Loucy (cell line): ENCODE measurements around the gene FABP6.

ENCODE experiments used
- H2AFZ ChIP-seq: fragments of 200-600 bp; sonication (generic); 2 replicates; pipeline ENCODE4 v1.6.0; 2016; ENCODE audit warnings: antibody characterized with exemption, mild to moderate bottlenecking, low read length, moderate library complexity
- H3F3A ChIP-seq: fragments of 200-600 bp; 2 replicates; pipeline ENCODE4 v1.6.0; 2016; ENCODE audit warnings: antibody characterized with exemption, low read depth, mild to moderate bottlenecking
- H3K27me3 ChIP-seq: fragments of 200-600 bp; sonication (generic); 2 replicates; pipeline ENCODE4 v1.6.1; 2014; ENCODE audit warnings: low read length, mild to moderate bottlenecking; ENCODE audit not compliant: insufficient read depth, poor library complexity, severe bottlenecking
- H3K36me3 ChIP-seq: fragments of 200-600 bp; sonication (generic); 2 replicates; pipeline ENCODE4 v1.6.1; 2016; ENCODE audit warnings: low read length; ENCODE audit not compliant: insufficient read depth
- H3K4me1 ChIP-seq: fragments of 200-600 bp; sonication (generic); 2 replicates; pipeline ENCODE4 v1.5.1; 2014; ENCODE audit warnings: low read length, mild to moderate bottlenecking; ENCODE audit not compliant: insufficient read depth, poor library complexity, severe bottlenecking
- H3K4me2 ChIP-seq: fragments of 200-600 bp; sonication (generic); 2 replicates; pipeline ENCODE4 v1.6.0; 2014; ENCODE audit warnings: antibody characterized with exemption, low read length, low read depth, mild to moderate bottlenecking; ENCODE audit not compliant: poor library complexity, severe bottlenecking
- H3K4me3 ChIP-seq: fragments of 200-600 bp; sonication (generic); 2 replicates; pipeline ENCODE4 v1.5.1; 2014; ENCODE audit warnings: low read length, mild to moderate bottlenecking, mixed read lengths; ENCODE audit not compliant: poor library complexity, severe bottlenecking
- H3K79me2 ChIP-seq: fragments of 200-600 bp; sonication (generic); 2 replicates; pipeline ENCODE4 v1.6.1; 2014; ENCODE audit warnings: low read length; ENCODE audit not compliant: insufficient read depth
- H3K9ac ChIP-seq: fragments of 200-600 bp; sonication (generic); 2 replicates; pipeline ENCODE4 v1.6.0; 2014; ENCODE audit warnings: mild to moderate bottlenecking, low read depth, low read length, moderate library complexity; ENCODE audit not compliant: poor library complexity, severe bottlenecking
- H3K9me2 ChIP-seq: fragments of 200-600 bp; sonication (generic); replicated peaks from 2 replicates; pipeline ENCODE4 v1.6.1; 2016; ENCODE audit warnings: low read depth, low read length, mixed read lengths
- H3K9me3 ChIP-seq: fragments of 200-600 bp; sonication (generic); 2 replicates; pipeline ENCODE4 v1.6.1; 2014; ENCODE audit warnings: mild to moderate bottlenecking, antibody characterized with exemption, low read length, low read depth; ENCODE audit not compliant: insufficient read depth
- H4K20me1 ChIP-seq: fragments of 200-600 bp; sonication (generic); 2 replicates; pipeline ENCODE4 v1.6.0; 2014; ENCODE audit warnings: antibody characterized with exemption, low read length, mild to moderate bottlenecking; ENCODE audit not compliant: insufficient read depth, poor library complexity, severe bottlenecking
- EZH2phosphoT487 ChIP-seq: fragments of 200-600 bp; IDR thresholded peaks from 2 replicates; pipeline ENCODE4 v1.6.1; 2018; ENCODE audit warnings: antibody characterized with exemption, mild to moderate bottlenecking, moderate library complexity, borderline replicate concordance
- TF ChIP-seq, protein P1 (sequence below): fragments of 200-600 bp; sonication (generic); conservative IDR thresholded peaks from 2 replicates; pipeline ENCODE4 v1.5.1; 2014; ENCODE audit warnings: mild to moderate bottlenecking, antibody characterized with exemption, low read length

FABP6 gene

GRCh38 chr5:160268121-160268520 is 38.8 kb downstream of the FABP6 start:
- no peaks in the 10 kb centered on the region for H4K20me1 ChIP-seq
- no peak overlapping the region for H2AFZ ChIP-seq
- H3K4me2 ChIP-seq, result no peak overlapping the region
- H3K9ac ChIP-seq, result no peak overlapping the region
- H3K9me3 ChIP-seq, result no peaks in the 10 kb centered on the region
- no peak overlapping the region for H3K4me3 ChIP-seq
- H3K79me2 ChIP-seq, result peaks cover 31% of the 10 kb centered on the region
- H3K9me2 ChIP-seq, result no peaks in the 10 kb centered on the region
- TF ChIP-seq, protein P1, sequence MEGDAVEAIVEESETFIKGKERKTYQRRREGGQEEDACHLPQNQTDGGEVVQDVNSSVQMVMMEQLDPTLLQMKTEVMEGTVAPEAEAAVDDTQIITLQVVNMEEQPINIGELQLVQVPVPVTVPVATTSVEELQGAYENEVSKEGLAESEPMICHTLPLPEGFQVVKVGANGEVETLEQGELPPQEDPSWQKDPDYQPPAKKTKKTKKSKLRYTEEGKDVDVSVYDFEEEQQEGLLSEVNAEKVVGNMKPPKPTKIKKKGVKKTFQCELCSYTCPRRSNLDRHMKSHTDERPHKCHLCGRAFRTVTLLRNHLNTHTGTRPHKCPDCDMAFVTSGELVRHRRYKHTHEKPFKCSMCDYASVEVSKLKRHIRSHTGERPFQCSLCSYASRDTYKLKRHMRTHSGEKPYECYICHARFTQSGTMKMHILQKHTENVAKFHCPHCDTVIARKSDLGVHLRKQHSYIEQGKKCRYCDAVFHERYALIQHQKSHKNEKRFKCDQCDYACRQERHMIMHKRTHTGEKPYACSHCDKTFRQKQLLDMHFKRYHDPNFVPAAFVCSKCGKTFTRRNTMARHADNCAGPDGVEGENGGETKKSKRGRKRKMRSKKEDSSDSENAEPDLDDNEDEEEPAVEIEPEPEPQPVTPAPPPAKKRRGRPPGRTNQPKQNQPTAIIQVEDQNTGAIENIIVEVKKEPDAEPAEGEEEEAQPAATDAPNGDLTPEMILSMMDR, result no peak
- TF ChIP-seq EZH2phosphoT487, result no peak
- H3F3A ChIP-seq, result peaks cover 14% of the 10 kb centered on the region
- peaks cover 67% of the 10 kb centered on the region for H3K4me1 ChIP-seq
- H3K27me3 ChIP-seq, result no peaks in the 10 kb centered on the region
- no peaks in the 10 kb centered on the region; the same call in 1 of the 2 replicates for H3K36me3 ChIP-seq

DNA sequence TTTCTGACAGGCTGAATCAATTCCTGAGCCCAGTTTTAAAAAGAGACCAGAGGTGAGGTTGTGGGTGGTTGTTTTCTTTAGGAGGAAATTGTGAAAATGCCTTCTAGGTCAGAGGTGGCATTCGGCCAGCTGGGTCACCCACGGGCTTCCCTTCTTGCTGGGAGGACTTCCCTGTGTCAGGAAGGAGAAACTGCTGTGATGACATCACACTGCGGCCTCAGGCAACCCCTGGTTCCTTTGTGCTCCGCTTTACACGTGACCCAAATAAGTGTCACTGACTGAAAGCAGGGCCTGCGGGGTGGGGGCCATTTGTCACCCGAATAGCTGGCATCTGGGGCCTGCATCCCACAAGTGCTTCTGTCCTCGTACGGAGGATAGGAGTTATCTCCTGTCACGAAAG is 39.7 kb downstream of the FABP6 start:
- TF ChIP-seq EZH2phosphoT487, result no peak
- TF ChIP-seq, protein P1, result no peak
- no peak overlapping the region for H3K4me2 ChIP-seq
- H3F3A ChIP-seq, result peaks cover 14% of the 10 kb centered on the region
- H3K9me3 ChIP-seq, result no peaks in the 10 kb centered on the region
- no peaks in the 10 kb centered on the region for H3K9me2 ChIP-seq
- no peak overlapping the region for H2AFZ ChIP-seq
- no peaks in the 10 kb centered on the region for H3K27me3 ChIP-seq
- H4K20me1 ChIP-seq, result no peaks in the 10 kb centered on the region
- H3K79me2 ChIP-seq, result peaks cover 25% of the 10 kb centered on the region; the same call in 1 of the 2 replicates
- H3K9ac ChIP-seq, result peak overlapping the region; percentile 20
- peaks cover 58% of the 10 kb centered on the region for H3K4me1 ChIP-seq
- no peak overlapping the region for H3K4me3 ChIP-seq
- no peaks in the 10 kb centered on the region; the same call in 1 of the 2 replicates for H3K36me3 ChIP-seq

- Histone ChIP-seq H3K4me3 (peak overlapping the region; percentile 66), H3K4me1 (peaks cover 53% of the 10 kb centered on the region), H3K27me3 (no peaks in the 10 kb centered on the region), H3K9ac (peak overlapping the region; percentile 78), H3K9me3 (no peaks in the 10 kb centered on the region), H3K79me2 (peaks cover 15% of the 10 kb centered on the region; the same call in 1 of the 2 replicates), H3F3A (peaks cover 14% of the 10 kb centered on the region), H2AFZ (no peak overlapping the region), H4K20me1 (no peaks in the 10 kb centered on the region), H3K36me3 (peaks cover 2% of the 10 kb centered on the region; the same call in 1 of the 2 replicates), H3K9me2 (no peaks in the 10 kb centered on the region), H3K4me2 (peak overlapping the region; percentile 85)
- TF ChIP-seq EZH2phosphoT487, result no peak
- TF ChIP-seq, protein P1, result no peak
Measured at GRCh38 chr5:160270704-160271103, 41.4 kb downstream of the FABP6 start.
